ENCODE measurements around the gene SLC30A5. TPM values are rescaled to one million over a fixed set of nuclear protein-coding genes. Genes with fewer than 3 reads are reported as not detected.
"Not testable (repeated sequence)": the region's sequence is repeated elsewhere in the genome, so short reads cannot be mapped to it uniquely, and the experiment has no call there.

Gene SLC30A5
- polyA plus RNA-seq, 1 donor (not counting 4 experiments of a cell fraction or from before 2014, with no cell fraction given) = 43.4 TPM

- FAIRE-seq = no peak
- no peak overlapping the region for H3K4me2 ChIP-seq (ENCODE audit: control insufficient read depth, extremely low read depth, insufficient read depth, low read depth, low read length)
- no peaks in the 10 kb centered on the region for H3K4me1 ChIP-seq (ENCODE audit: control insufficient read depth, extremely low read depth, insufficient read depth, low read length)
- TF ChIP-seq EZH2 (IDR thresholded peaks at IDR 0.05; ENCODE audit: low read length) = no peak
- H3K36me3 ChIP-seq (ENCODE audit: control insufficient read depth in 2 of 2, extremely low read depth in 1 of 2, insufficient read depth in 2 of 2, low read length in 2 of 2) = no peaks in the 10 kb centered on the region
- no peaks in the 10 kb centered on the region for H4K20me1 ChIP-seq (ENCODE audit: control insufficient read depth, extremely low read depth, insufficient read depth, low read length)
- no peaks in the 10 kb centered on the region for H3K9me3 ChIP-seq (ENCODE audit: control insufficient read depth, low read depth, low read length)
- H3K4me3 ChIP-seq (ENCODE audit: control insufficient read depth in 2 of 3, extremely low read depth in 1 of 3, insufficient read depth in 2 of 3, low read depth in 1 of 3, low read length in 3 of 3) = no peak overlapping the region
- DNase-seq (ENCODE audit: low read depth, low spot score) = no peak
- no peak overlapping the region for H3K9ac ChIP-seq (ENCODE audit: control insufficient read depth, extremely low read depth, insufficient read depth, low read length)
- H3K27me3 ChIP-seq (ENCODE audit: control insufficient read depth, extremely low read depth, insufficient read depth, low read length) = no peaks in the 10 kb centered on the region
- H2AFZ ChIP-seq (ENCODE audit: control insufficient read depth, low read length) = no peak overlapping the region
- dilution Hi-C loops (cut with MboI; ENCODE audit: extremely low pct_ligation_motif_present, low sequenced_read_pairs) = no loop called here
- no peaks in the 10 kb centered on the region for H3K9me1 ChIP-seq (ENCODE audit: control insufficient read depth, extremely low read depth, insufficient read depth, low read length)
- no peak overlapping the region for H3K27ac ChIP-seq (ENCODE audit: control insufficient read depth, insufficient read depth, low read length)
- H3K79me2 ChIP-seq (ENCODE audit: control insufficient read depth, insufficient read depth, low read length) = no peaks in the 10 kb centered on the region
These were observed 8.9 kb upstream of the SLC30A5 start for GRCh38 chr5:69084903-69085302.

GRCh38 chr5:69086206-69086605 is 7.6 kb upstream of the SLC30A5 start:
- no peak for FAIRE-seq
- H3K4me3 ChIP-seq (ENCODE audit: control insufficient read depth in 2 of 3, extremely low read depth in 1 of 3, insufficient read depth in 2 of 3, low read depth in 1 of 3, low read length in 3 of 3) = no peak overlapping the region
- no peak for TF ChIP-seq CTCF (optimal IDR thresholded peaks at IDR 0.05 in 1 of 3, IDR thresholded peaks at IDR 0.05 in 1 of 3, conservative IDR thresholded peaks at IDR 0.05 in 1 of 3; ENCODE audit: extremely low read depth in 1 of 3, insufficient read depth in 2 of 3, low read length in 3 of 3)
- TF ChIP-seq EZH2 (IDR thresholded peaks at IDR 0.05; ENCODE audit: low read length) = no peak

GRCh38 chr5:69088006-69088405 is 5.8 kb upstream of the SLC30A5 start:
- H3K9ac ChIP-seq (ENCODE audit: control insufficient read depth, extremely low read depth, insufficient read depth, low read length); H3K79me2 ChIP-seq (ENCODE audit: control insufficient read depth, insufficient read depth, low read length); H3K9me3 ChIP-seq (ENCODE audit: control insufficient read depth, low read depth, low read length); FAIRE-seq; H3K9me1 ChIP-seq (ENCODE audit: control insufficient read depth, extremely low read depth, insufficient read depth, low read length); H3K4me1 ChIP-seq (ENCODE audit: control insufficient read depth, extremely low read depth, insufficient read depth, low read length); DNase-seq (ENCODE audit: low read depth, low spot score); dilution Hi-C loops (cut with MboI; ENCODE audit: extremely low pct_ligation_motif_present, low sequenced_read_pairs); H3K4me3 ChIP-seq (ENCODE audit: control insufficient read depth in 2 of 3, extremely low read depth in 1 of 3, insufficient read depth in 2 of 3, low read depth in 1 of 3, low read length in 3 of 3); H3K27me3 ChIP-seq (ENCODE audit: control insufficient read depth, extremely low read depth, insufficient read depth, low read length); H3K4me2 ChIP-seq (ENCODE audit: control insufficient read depth, extremely low read depth, insufficient read depth, low read depth, low read length); H3K27ac ChIP-seq (ENCODE audit: control insufficient read depth, insufficient read depth, low read length); H3K36me3 ChIP-seq (ENCODE audit: control insufficient read depth in 2 of 2, extremely low read depth in 1 of 2, insufficient read depth in 2 of 2, low read length in 2 of 2); H4K20me1 ChIP-seq (ENCODE audit: control insufficient read depth, extremely low read depth, insufficient read depth, low read length); H2AFZ ChIP-seq (ENCODE audit: control insufficient read depth, low read length): not testable (repeated sequence)

More at GRCh38 chr5:69086206-69086605, 7.6 kb upstream of the SLC30A5 start:
- no peaks in the 10 kb centered on the region for H3K9me3 ChIP-seq (ENCODE audit: control insufficient read depth, low read depth, low read length)
- no peak overlapping the region for H3K9ac ChIP-seq (ENCODE audit: control insufficient read depth, extremely low read depth, insufficient read depth, low read length)
- DNase-seq (ENCODE audit: low read depth, low spot score) = no peak
- dilution Hi-C loops (cut with MboI; ENCODE audit: extremely low pct_ligation_motif_present, low sequenced_read_pairs) = no loop called here
- no peaks in the 10 kb centered on the region for H3K9me1 ChIP-seq (ENCODE audit: control insufficient read depth, extremely low read depth, insufficient read depth, low read length)
- H3K4me2 ChIP-seq (ENCODE audit: control insufficient read depth, extremely low read depth, insufficient read depth, low read depth, low read length) = no peak overlapping the region
- H4K20me1 ChIP-seq (ENCODE audit: control insufficient read depth, extremely low read depth, insufficient read depth, low read length) = no peaks in the 10 kb centered on the region
- no peaks in the 10 kb centered on the region for H3K36me3 ChIP-seq (ENCODE audit: control insufficient read depth in 2 of 2, extremely low read depth in 1 of 2, insufficient read depth in 2 of 2, low read length in 2 of 2)
- H3K4me1 ChIP-seq (ENCODE audit: control insufficient read depth, extremely low read depth, insufficient read depth, low read length) = no peaks in the 10 kb centered on the region
- no peak overlapping the region for H3K27ac ChIP-seq (ENCODE audit: control insufficient read depth, insufficient read depth, low read length)
- H3K79me2 ChIP-seq (ENCODE audit: control insufficient read depth, insufficient read depth, low read length) = no peaks in the 10 kb centered on the region
- H3K27me3 ChIP-seq (ENCODE audit: control insufficient read depth, extremely low read depth, insufficient read depth, low read length) = no peaks in the 10 kb centered on the region
- no peak overlapping the region for H2AFZ ChIP-seq (ENCODE audit: control insufficient read depth, low read length)

All from keratinocyte (primary cell).